Measurements from ENCODE around the gene LRP11. TPM values are rescaled to one million over a fixed set of nuclear protein-coding genes. Genes with fewer than 3 reads are reported as not detected.

The LRP11 gene
- total and polyA plus RNA-seq, 12 donors: 2.6 to 65.1 (median 42.4) TPM

DNA sequence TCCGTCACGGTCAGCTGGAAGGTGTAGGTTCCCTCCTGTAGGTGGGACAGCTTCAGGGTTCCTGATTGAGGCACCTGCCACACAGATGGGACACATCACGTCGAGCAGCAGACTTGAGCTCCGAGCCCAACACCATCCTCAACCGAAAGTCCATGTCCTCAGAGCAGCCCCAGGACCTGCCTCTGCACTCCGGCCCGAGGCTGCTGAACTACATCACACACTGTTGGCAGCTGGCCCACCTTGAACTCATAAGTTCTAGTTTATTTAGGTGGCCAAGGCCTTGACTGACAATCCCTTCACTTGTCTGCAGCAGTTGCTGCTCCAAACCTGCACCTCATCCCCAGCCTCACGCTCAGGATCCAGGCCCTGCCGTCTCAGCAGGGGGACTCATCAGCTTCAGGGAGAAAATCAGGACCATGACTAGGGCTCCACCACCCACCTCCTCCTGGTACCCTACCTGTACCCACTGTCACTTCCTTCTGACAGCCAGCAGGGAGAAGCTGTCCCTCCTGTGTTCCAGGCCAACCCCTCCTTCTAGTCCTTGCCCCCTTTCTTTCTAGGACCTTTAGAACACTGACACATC is 21.0 kb downstream of the LRP11 start:
- DNase-seq: peak in 2 of 7 donors; percentile 39 to 40
- H3K27me3 ChIP-seq: no peaks in the 10 kb centered on the region
- no peaks in the 10 kb centered on the region for H3K36me3 ChIP-seq (replicated peaks in 1 of 2)
- no peak for TF ChIP-seq POLR2A (IDR thresholded peaks at IDR 0.05)
- H3K27ac ChIP-seq: no peak overlapping the region
- intact Hi-C loops (cut with DNase I): loop anchor here in 1 of 2 donors (10.0 kb wide), 1 partner anchor 162 kb away; no protein-coding TSS in a partner anchor
- peaks cover 27% of the 10 kb centered on the region in 2 donors for H3K4me1 ChIP-seq (replicated peaks in 1 of 2)
- 80 to 100% (median 86%) methylated on average over 2 to 10 of the region's 10 CpGs for WGBS, 4 donors
- H3K9me3 ChIP-seq (replicated peaks in 1 of 3): no peaks in the 10 kb centered on the region
- H3K4me3 ChIP-seq: no peak overlapping the region

DNA sequence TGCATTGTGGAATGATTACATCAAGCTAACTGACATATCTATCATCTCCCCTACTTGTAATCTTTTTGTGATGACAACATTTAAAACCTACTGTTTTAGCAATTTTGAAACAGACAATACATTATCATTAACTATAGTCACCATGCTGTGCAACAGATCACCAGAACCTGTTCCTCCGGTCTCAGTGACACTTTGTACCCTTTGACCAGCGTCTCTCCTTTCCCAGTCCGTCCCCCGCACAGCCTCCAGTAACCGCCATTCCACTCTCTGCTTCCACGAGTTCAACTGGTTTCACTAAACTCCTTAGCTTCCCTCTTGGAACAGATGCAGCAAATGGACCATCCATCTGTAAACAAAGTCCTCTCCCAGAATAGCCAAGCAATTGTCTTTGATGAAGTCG is 21.8 kb downstream of the LRP11 start:
- DNase-seq: no peak
- no peak overlapping the region for H3K27ac ChIP-seq
- WGBS, 4 donors: 92 to 95% (median 94%) methylated on average over 7 of the region's 7 CpGs
- H3K9me3 ChIP-seq (replicated peaks in 1 of 3): no peaks in the 10 kb centered on the region
- no peak overlapping the region for H3K4me3 ChIP-seq
- peaks cover 21 to 25% of the 10 kb centered on the region in 2 donors for H3K4me1 ChIP-seq (replicated peaks in 1 of 2)
- no peak for TF ChIP-seq POLR2A (IDR thresholded peaks at IDR 0.05)
- TF ChIP-seq, protein P1, sequence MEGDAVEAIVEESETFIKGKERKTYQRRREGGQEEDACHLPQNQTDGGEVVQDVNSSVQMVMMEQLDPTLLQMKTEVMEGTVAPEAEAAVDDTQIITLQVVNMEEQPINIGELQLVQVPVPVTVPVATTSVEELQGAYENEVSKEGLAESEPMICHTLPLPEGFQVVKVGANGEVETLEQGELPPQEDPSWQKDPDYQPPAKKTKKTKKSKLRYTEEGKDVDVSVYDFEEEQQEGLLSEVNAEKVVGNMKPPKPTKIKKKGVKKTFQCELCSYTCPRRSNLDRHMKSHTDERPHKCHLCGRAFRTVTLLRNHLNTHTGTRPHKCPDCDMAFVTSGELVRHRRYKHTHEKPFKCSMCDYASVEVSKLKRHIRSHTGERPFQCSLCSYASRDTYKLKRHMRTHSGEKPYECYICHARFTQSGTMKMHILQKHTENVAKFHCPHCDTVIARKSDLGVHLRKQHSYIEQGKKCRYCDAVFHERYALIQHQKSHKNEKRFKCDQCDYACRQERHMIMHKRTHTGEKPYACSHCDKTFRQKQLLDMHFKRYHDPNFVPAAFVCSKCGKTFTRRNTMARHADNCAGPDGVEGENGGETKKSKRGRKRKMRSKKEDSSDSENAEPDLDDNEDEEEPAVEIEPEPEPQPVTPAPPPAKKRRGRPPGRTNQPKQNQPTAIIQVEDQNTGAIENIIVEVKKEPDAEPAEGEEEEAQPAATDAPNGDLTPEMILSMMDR (IDR thresholded peaks at IDR 0.05): no peak
- H3K27me3 ChIP-seq: no peaks in the 10 kb centered on the region
- no peaks in the 10 kb centered on the region for H3K36me3 ChIP-seq (replicated peaks in 1 of 2)
- intact Hi-C loops (cut with DNase I): loop anchor here in 1 of 2 donors (10.0 kb wide), 1 partner anchor 162 kb away; no protein-coding TSS in a partner anchor

DNA sequence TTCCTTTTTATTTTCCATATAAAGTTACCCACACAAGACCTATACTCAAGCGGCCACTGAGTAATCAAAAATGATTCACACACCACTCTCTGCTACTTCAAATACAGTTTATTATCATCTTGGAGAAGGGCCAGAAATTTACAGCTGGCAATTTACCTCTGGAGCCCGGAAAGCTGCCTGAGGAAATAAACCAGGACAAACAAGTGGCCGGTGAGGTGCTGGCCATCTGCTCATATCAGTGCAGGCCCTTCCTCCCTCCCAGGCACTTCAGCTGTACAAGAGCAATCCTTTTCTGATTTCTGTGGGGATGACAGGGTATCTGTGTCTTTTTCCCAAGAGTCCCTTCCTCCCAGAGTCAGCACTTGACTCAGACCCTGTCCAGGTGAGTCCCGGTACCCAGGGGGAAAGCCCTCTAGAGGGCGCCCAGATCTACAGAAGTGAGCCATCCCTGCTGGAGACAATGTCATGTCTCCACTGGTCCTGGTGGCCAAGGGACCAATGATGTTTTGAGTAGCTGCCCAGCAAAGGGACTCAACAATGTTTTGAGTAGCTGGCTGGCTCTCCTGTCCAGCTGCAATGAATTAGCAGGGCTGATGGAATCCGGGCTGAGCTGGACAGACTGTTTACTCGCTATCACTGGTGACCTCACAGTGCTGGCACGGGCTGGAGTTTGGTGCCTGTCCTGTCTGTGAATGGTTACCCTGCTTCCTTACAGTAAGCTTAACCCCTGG is 23.6 kb downstream of the LRP11 start:
- DNase-seq: peak; percentile 70 to 87 (median 74)
- TF ChIP-seq, protein P1 (IDR thresholded peaks at IDR 0.05): peak in 5 of 6 experiments; percentile 50 to 64 (median 56)
- TF ChIP-seq POLR2A (IDR thresholded peaks at IDR 0.05): no peak
- intact Hi-C loops (cut with DNase I): loop anchor here in 1 of 2 donors (10.0 kb wide), 1 partner anchor 164 kb away; no protein-coding TSS in a partner anchor
- Histone ChIP-seq H3K27ac (peak overlapping the region in 1 of 5 donors; percentile 3), H3K9me3 (replicated peaks in 1 of 3) (no peaks in the 10 kb centered on the region), H3K4me1 (replicated peaks in 1 of 2) (peaks cover 4 to 7% of the 10 kb centered on the region in 2 donors), H3K36me3 (replicated peaks in 1 of 2) (peaks cover 0 to 10% of the 10 kb centered on the region in 2 donors), H3K27me3 (no peaks in the 10 kb centered on the region), H3K4me3 (no peak overlapping the region)
- 48 to 77% (median 55%) methylated on average over 6 to 8 of the region's 8 CpGs for WGBS, 4 donors

DNA sequence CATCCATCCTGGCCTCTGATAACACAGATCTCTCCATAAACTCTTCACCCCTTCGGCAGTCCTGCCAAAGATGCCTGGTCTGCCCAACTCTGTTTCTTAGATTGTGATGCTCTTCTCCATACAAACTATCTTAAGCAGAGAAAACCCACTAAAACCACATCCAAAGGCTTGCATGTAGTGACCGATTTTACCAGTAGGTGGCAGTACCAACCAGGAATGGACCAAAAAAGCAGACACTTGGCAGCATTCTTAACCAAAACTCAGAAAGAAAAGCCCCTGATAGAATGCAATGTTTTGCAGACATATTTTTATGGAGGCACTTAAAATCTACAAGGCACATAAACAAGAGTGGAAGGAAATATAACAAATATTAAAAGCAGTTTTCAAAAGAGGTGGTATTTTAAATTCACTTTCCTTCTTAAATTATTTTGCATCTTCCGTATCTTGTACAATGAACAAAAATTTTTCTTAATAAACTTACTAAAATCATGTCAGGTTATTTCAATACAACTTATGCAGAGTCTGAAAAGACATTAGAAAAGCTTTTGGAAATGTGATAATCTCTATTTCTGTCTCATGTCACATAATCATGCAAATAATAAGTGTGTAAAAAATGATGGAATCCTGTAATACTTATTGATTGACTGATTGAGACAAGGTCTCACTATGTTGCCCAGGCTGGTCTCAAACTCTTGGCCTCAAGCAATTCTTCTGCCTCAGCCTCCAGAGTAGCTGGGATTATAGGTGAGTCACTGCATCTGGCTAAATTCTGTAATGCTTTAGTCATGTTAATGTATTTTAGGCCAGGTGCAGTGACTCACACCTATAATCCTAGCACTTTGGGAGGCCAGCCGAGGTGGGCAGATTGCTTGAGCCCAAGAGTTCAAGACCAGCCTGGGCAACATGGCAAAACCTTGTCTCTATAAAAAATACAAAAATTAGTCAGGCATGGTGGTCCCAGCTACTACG is 29.4 kb downstream of the LRP11 start:
- no peak overlapping the region for H3K4me3 ChIP-seq
- no peaks in the 10 kb centered on the region for H3K4me1 ChIP-seq (replicated peaks in 1 of 2)
- peak; percentile 35 to 88 (median 64) for DNase-seq
- 44 to 52% (median 51%) methylated on average over 5 of the region's 5 CpGs for WGBS, 4 donors
- no peaks in the 10 kb centered on the region for H3K9me3 ChIP-seq (replicated peaks in 1 of 3)
- H3K36me3 ChIP-seq (replicated peaks in 1 of 2): peaks cover 0 to 16% of the 10 kb centered on the region in 2 donors
- no peak overlapping the region for H3K27ac ChIP-seq
- intact Hi-C loops (cut with DNase I): loop anchor here (5.0 kb wide), 1 partner anchor 93 kb away; no protein-coding TSS in a partner anchor
- H3K27me3 ChIP-seq: no peaks in the 10 kb centered on the region
- TF ChIP-seq, protein P1 (IDR thresholded peaks at IDR 0.05): peak; percentile 88 to 95 (median 92)
- TF ChIP-seq POLR2A (IDR thresholded peaks at IDR 0.05): no peak

Data from adrenal gland (tissue), 12 donors.